Transverse colon (tissue), 4 donors: ENCODE measurements around the gene ELP5. TPM values are rescaled to one million over a fixed set of nuclear protein-coding genes. Genes with fewer than 3 reads are reported as not detected.
"Not testable (repeated sequence)": the region's sequence is repeated elsewhere in the genome, so short reads cannot be mapped to it uniquely, and the experiment has no call there.

Source experiments
- DNase-seq: peaks from one replicate; pipeline ENCODE4 v3.0.0-alpha.2; 2019
- H3K27ac ChIP-seq, 4 donors: fragments of 200-600 bp; sonication (generic); 2 replicates each; pipeline ENCODE4 v1.5.1; 2016 to 2018; ENCODE audit warnings: inconsistent platforms in 4 of 4
- H3K27me3 ChIP-seq: fragments of 200-600 bp; sonication (generic); 2 replicates; pipeline ENCODE4 v1.5.1; 2017; ENCODE audit warnings: inconsistent platforms
- H3K36me3 ChIP-seq, 4 donors: fragments of 200-600 bp; sonication (generic); 2 replicates each; pipeline ENCODE4 v1.5.1; 2017 to 2019; ENCODE audit warnings: inconsistent platforms in 4 of 4
- H3K4me1 ChIP-seq, 4 donors: fragments of 200-600 bp; sonication (generic); 2 replicates each; pipeline ENCODE4 v1.5.1; 2017 to 2020; ENCODE audit warnings: inconsistent platforms in 4 of 4
- H3K4me3 ChIP-seq, 4 donors: fragments of 200-600 bp; sonication (generic); 1 replicate in 1 of 4; 2 replicates in 3 of 4; pipeline versions ENCODE4 v1.5.1 to v1.6.1; 2017 to 2019; ENCODE audit warnings: inconsistent platforms in 4 of 4
- H3K9me3 ChIP-seq, 2 donors: fragments of 200-600 bp; sonication (generic); 2 replicates each; pipeline ENCODE4 v1.5.1; 2017 to 2019; ENCODE audit warnings: inconsistent platforms in 2 of 2
- EP300 ChIP-seq: sonication (generic); formaldehyde crosslinking; IDR thresholded peaks from one replicate; pipeline ENCODE4 v1.6.1; 2017; ENCODE audit warnings: antibody characterized with exemption, low read depth
- POLR2A ChIP-seq: fragments of 450-650 bp; IDR thresholded peaks from one replicate; pipeline ENCODE4 v1.6.1; 2016; ENCODE audit warnings: antibody characterized with exemption, mild to moderate bottlenecking, moderate library complexity
- POLR2AphosphoS5 ChIP-seq, 3 donors: sonication (generic); formaldehyde crosslinking; IDR thresholded peaks; one replicate each; pipeline ENCODE4 v1.6.1; 2016; ENCODE audit warnings: antibody characterized with exemption in 3 of 3
- WGBS, 2 donors: methylation state at CpG; one replicate each; pipeline ENCODE4 v1.1.5; 2018; ENCODE audit warnings: low coverage in 1 of 2; 5-methylcytosine and 5-hydroxymethylcytosine counted together
- in situ Hi-C, 4 donors: fragments of 200-750 bp; cut with MboI; loops; one replicate each; pipeline versions ENCODE4 v1.15.0 to v1.15.1; 2017; ENCODE audit warnings: low sequenced_read_pairs in 3 of 4, low pct_ligation_motif_present in 1 of 4, low pct_unique_long_range_greater_than_20kb in 1 of 4
- intact Hi-C: fragments of 100-400 bp; cut with DNase I; formaldehyde crosslinking; loops from one replicate; pipeline ENCODE4 v1.15.1; 2023; ENCODE audit warnings: low total_unique reads
- total RNA-seq, 4 donors: library from RNA; depleted of rRNA; stranded (reverse); fragments of >200 nt; gene quantifications; one replicate each; pipeline ENCODE4 v1.1.0, GENCODE V29; 2016
- TF ChIP-seq, protein P1 (sequence below), 5 experiments: fragments of 200-600 bp in 3 of 5; fragments of 450-650 bp in 2 of 5; sonication (generic) in 3 of 5; IDR thresholded peaks; 1 replicate in 2 of 5; 2 replicates in 3 of 5; pipeline ENCODE4 v1.5.1; 2016 to 2017; ENCODE audit warnings: antibody characterized with exemption in 5 of 5, inconsistent platforms in 3 of 5, mild to moderate bottlenecking in 2 of 5, moderate library complexity in 1 of 5

The ELP5 gene
- total RNA-seq, 4 donors from 2014 or later: 4.9 to 36.2 (median 30.3) TPM

DNA sequence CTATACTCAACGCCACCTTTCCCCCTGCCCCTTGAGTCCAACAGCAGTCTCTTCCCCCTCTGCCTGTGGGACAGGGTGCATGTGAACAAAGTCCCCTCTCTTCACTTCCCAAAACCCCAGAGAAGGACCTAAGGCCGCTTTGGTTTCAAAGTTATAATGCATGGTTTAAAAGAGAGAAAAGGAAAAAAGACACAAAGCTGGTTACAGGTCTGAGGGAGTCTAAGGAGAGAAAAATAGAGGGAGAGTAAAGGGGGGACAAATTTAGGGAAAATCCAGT is 8.6 kb upstream of the ELP5 start:
- Histone ChIP-seq H3K36me3 (peaks cover 0 to 35% (median 17%) of the 10 kb centered on the region in 4 donors), H3K9me3 (no peaks in the 10 kb centered on the region), H3K27me3 (no peaks in the 10 kb centered on the region), H3K4me1 (peaks cover 18 to 30% (median 26%) of the 10 kb centered on the region in 4 donors), H3K4me3 (peak overlapping the region; percentile 38 to 95 (median 72)), H3K27ac (peak overlapping the region; percentile 91 to 99 (median 98))
- TF ChIP-seq POLR2AphosphoS5 (IDR thresholded peaks at IDR 0.05) (no peak), POLR2A (no peak), EP300 (no peak)
- TF ChIP-seq, protein P1, sequence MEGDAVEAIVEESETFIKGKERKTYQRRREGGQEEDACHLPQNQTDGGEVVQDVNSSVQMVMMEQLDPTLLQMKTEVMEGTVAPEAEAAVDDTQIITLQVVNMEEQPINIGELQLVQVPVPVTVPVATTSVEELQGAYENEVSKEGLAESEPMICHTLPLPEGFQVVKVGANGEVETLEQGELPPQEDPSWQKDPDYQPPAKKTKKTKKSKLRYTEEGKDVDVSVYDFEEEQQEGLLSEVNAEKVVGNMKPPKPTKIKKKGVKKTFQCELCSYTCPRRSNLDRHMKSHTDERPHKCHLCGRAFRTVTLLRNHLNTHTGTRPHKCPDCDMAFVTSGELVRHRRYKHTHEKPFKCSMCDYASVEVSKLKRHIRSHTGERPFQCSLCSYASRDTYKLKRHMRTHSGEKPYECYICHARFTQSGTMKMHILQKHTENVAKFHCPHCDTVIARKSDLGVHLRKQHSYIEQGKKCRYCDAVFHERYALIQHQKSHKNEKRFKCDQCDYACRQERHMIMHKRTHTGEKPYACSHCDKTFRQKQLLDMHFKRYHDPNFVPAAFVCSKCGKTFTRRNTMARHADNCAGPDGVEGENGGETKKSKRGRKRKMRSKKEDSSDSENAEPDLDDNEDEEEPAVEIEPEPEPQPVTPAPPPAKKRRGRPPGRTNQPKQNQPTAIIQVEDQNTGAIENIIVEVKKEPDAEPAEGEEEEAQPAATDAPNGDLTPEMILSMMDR (IDR thresholded peaks at IDR 0.05): peak in 1 of 5 experiments; percentile 23
- intact Hi-C loops: loop anchor here (5.0 kb wide), 1 partner anchor 599 kb away; no protein-coding TSS in a partner anchor
- WGBS, 2 donors: 17 to 32% methylated on average over 2 of the region's 2 CpGs
- in situ Hi-C loops: loop anchor here in 1 of 4 donors (25.0 kb wide), 1 partner anchor 894 kb away; no protein-coding TSS in a partner anchor
- DNase-seq: no peak

DNA sequence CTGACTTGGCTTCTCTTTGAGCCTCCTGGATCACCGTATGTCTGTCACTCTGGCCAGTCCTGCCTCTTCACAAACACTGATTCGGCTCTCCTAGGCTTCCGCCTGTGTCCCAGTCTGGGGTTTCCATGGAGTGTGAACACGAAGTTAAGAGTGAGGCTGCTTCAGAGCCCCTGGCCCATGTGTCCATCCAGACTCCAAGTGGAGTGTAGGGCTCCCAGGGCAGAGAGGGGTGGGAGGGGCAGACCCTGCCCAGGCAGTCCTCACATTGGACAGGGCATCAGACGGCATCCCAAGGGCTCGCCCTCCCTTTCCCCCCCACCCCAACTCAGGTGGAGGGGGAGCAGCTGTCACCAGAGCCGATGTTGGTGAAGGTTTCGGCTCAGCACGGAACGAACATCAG is 8.2 kb upstream of the ELP5 start:
- peaks cover 0 to 35% (median 17%) of the 10 kb centered on the region in 4 donors for H3K36me3 ChIP-seq
- in situ Hi-C loops: loop anchor here in 1 of 4 donors (25.0 kb wide), 1 partner anchor 893 kb away; no protein-coding TSS in a partner anchor
- H3K4me3 ChIP-seq: peak overlapping the region in 1 of 4 donors; percentile 95

DNA sequence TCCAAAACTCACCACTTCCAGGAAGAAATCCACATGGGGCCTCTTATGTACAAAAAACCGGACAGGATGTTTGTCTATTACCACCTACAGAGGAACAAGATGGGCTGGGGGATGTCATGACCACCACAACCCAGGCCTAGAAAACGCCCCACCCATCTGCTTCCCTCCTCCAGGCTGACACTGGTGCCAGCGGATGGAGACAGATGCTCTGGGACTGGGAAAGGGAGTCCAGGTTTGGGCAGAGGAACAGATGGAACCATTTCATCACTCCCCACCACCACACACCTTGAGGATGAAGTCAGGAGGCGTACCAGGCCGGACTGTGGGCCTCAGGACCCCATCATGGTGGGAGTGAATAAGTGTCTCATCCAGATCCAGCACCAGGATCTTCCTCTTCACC is 5.2 kb upstream of the ELP5 start:
- H3K36me3 ChIP-seq: peaks cover 0 to 27% (median 13%) of the 10 kb centered on the region in 4 donors
- 82 to 92% methylated on average over 2 to 5 of the region's 5 CpGs for WGBS, 2 donors
- in situ Hi-C loops: loop anchor here in 1 of 4 donors (25.0 kb wide), 1 partner anchor 891 kb away; no protein-coding TSS in a partner anchor

More for the DNA sequence above, 8.2 kb upstream of the ELP5 start:
- 80% methylated on average over 10 of the region's 10 CpGs; no CpG with 5 or more reads in 1 of the 2 donors for WGBS, 2 donors
- not testable (repeated sequence) for H3K9me3 ChIP-seq, H3K27me3 ChIP-seq, DNase-seq
- peaks cover 18 to 34% (median 29%) of the 10 kb centered on the region in 4 donors for H3K4me1 ChIP-seq
- intact Hi-C loops: loop anchor here (5.0 kb wide), 1 partner anchor 598 kb away; no protein-coding TSS in a partner anchor
- peak overlapping the region; percentile 91 to 99 (median 98) for H3K27ac ChIP-seq

DNA sequence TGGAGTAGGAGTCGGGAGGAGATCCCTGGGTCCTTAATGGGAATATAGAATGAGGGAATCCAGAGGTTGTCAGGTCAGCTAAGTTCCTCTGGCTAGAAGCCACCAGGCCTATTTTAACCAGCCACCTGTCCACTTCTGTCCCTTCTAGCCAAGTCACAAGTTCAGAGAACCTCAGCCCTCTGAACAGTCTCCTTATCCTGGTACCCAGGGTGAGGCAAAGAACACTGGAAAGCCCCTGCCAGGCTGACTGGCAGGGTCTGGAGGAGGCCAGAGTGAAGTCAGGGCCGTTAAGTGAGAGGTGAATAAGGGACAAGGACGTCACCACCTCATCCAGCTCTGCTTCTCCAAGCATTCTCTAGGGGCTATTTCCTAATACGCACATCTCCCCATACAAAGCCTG is 3.2 kb upstream of the ELP5 start:
- in situ Hi-C loops (loop anchor here in 1 of 4 donors (25.0 kb wide), 1 partner anchor 889 kb away; no protein-coding TSS in a partner anchor), intact Hi-C loops (no loop called here)
- Histone ChIP-seq H3K36me3 (peaks cover 0 to 27% (median 13%) of the 10 kb centered on the region in 4 donors), H3K9me3 (no peaks in the 10 kb centered on the region), H3K27me3 (no peaks in the 10 kb centered on the region), H3K27ac (no peak overlapping the region), H3K4me3 (no peak overlapping the region), H3K4me1 (peaks cover 14 to 37% (median 35%) of the 10 kb centered on the region in 4 donors)
- TF ChIP-seq POLR2A (no peak), POLR2AphosphoS5 (IDR thresholded peaks at IDR 0.05) (no peak), EP300 (no peak)
- TF ChIP-seq, protein P1 (IDR thresholded peaks at IDR 0.05): no peak
- DNase-seq: no peak
- WGBS, 2 donors: 79% methylated on average over 4 of the region's 4 CpGs; no CpG with 5 or more reads in 1 of the 2 donors

More for the DNA sequence above, 5.2 kb upstream of the ELP5 start:
- Histone ChIP-seq H3K4me3 (no peak overlapping the region), H3K4me1 (peaks cover 14 to 35% (median 31%) of the 10 kb centered on the region in 4 donors), H3K27me3 (no peaks in the 10 kb centered on the region), H3K9me3 (no peaks in the 10 kb centered on the region), H3K27ac (no peak overlapping the region)
- no peak for DNase-seq
- intact Hi-C loops: no loop called here
- TF ChIP-seq, protein P1 (IDR thresholded peaks at IDR 0.05): no peak
- TF ChIP-seq EP300 (no peak), POLR2AphosphoS5 (IDR thresholded peaks at IDR 0.05) (no peak), POLR2A (no peak)
